ENCODE measurements around the gene FBL. TPM values are rescaled to one million over a fixed set of nuclear protein-coding genes. Genes with fewer than 3 reads are reported as not detected.

Gene FBL
- total RNA-seq, 1 donor from 2014 or later, result 63.1 TPM

GRCh38 chr19:39826311-39826945, 19.8 kb downstream of the FBL start:
- H3K27ac ChIP-seq (replicated peaks), result no peak overlapping the region
- no peak for TF ChIP-seq CTCF (IDR thresholded peaks at IDR 0.05; ENCODE audit: borderline replicate concordance)
- H3K36me3 ChIP-seq, result peaks cover 63% of the 10 kb centered on the region
- no peaks in the 10 kb centered on the region for H3K9me3 ChIP-seq (replicated peaks)
- H3K4me3 ChIP-seq, result no peak overlapping the region
- H3K4me1 ChIP-seq, result peaks cover 21% of the 10 kb centered on the region
- DNase-seq, result no peak
- H3K27me3 ChIP-seq (ENCODE audit: low read depth), result no peaks in the 10 kb centered on the region
- intact Hi-C loops (cut with micrococcal nuclease), result no loop called here

DNA sequence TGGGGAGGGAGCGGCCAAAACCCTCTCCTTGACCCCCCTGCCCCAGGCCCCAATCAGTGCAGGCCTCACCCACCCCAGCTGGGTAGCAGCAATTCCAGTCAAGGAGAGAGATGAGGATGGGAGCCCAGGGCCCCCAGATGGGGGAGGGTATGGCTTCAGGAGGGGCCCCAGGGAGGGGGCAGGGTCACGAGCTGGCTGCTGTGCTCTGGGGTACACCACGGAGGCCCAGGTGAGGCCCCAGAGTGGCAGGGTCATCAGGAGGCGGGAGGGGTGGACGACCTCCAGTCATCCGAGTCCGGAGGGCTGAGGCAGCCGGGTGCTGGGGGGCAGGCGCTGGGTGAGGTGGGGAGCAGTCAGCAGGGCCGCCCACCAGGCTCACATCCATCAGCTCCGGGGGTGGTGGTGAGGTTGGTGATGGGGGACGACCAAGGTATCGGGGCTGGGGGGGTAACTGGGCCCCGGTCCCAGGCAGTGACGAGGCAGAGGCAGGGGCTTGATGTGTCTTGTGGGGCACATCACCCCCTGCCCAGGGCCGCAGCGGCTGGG, 20.6 kb downstream of the FBL start:
- peaks cover 21% of the 10 kb centered on the region for H3K4me1 ChIP-seq
- H3K4me3 ChIP-seq, result no peak overlapping the region
- no peak overlapping the region for H3K27ac ChIP-seq (replicated peaks)
- H3K36me3 ChIP-seq, result peaks cover 55% of the 10 kb centered on the region
- intact Hi-C loops (cut with micrococcal nuclease), result no loop called here
- no peak for TF ChIP-seq CTCF (IDR thresholded peaks at IDR 0.05; ENCODE audit: borderline replicate concordance)
- no peaks in the 10 kb centered on the region for H3K9me3 ChIP-seq (replicated peaks)
- DNase-seq, result no peak
- H3K27me3 ChIP-seq (ENCODE audit: low read depth), result no peaks in the 10 kb centered on the region

- Histone ChIP-seq H3K9me3 (replicated peaks) (no peaks in the 10 kb centered on the region), H3K4me1 (peaks cover 21% of the 10 kb centered on the region), H3K27me3 (ENCODE audit: low read depth) (no peaks in the 10 kb centered on the region), H3K4me3 (peak overlapping the region; percentile 80), H3K36me3 (peaks cover 50% of the 10 kb centered on the region), H3K27ac (replicated peaks) (peak overlapping the region; percentile 83)
- intact Hi-C loops (cut with micrococcal nuclease), result no loop called here
- DNase-seq, result no peak
- no peak for TF ChIP-seq CTCF (IDR thresholded peaks at IDR 0.05; ENCODE audit: borderline replicate concordance)
Observed at GRCh38 chr19:39825093-39825463, 21.1 kb downstream of the FBL start.

GRCh38 chr19:39824143-39825092, 21.8 kb downstream of the FBL start:
- Histone ChIP-seq H3K4me1 (peaks cover 21% of the 10 kb centered on the region), H3K27me3 (ENCODE audit: low read depth) (no peaks in the 10 kb centered on the region), H3K27ac (replicated peaks) (peak overlapping the region; percentile 83), H3K36me3 (peaks cover 43% of the 10 kb centered on the region), H3K9me3 (replicated peaks) (no peaks in the 10 kb centered on the region), H3K4me3 (peak overlapping the region; percentile 80)
- no peak for TF ChIP-seq CTCF (IDR thresholded peaks at IDR 0.05; ENCODE audit: borderline replicate concordance)
- peak; percentile 86 for DNase-seq
- intact Hi-C loops (cut with micrococcal nuclease), result no loop called here

DNA sequence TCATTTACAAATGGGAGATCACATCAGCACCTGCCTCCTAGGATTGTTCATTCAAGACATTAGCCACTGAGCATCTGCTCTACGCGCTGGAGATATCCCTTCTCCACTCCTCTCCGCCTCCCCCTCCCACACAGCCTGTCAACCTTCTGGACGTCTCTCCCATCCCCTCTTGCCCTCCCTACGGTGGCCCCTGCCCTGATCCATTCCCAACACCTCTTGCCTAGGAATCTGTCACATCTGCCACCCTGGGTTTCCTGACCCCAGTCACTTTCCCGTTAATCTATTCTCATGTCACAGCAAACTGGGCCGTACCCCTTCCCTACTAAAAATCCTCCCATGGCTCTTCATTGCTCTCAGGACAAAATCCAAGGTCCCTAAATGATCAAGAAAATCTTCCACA, 22.5 kb downstream of the FBL start:
- H3K9me3 ChIP-seq (replicated peaks), result no peaks in the 10 kb centered on the region
- no peak for TF ChIP-seq CTCF (IDR thresholded peaks at IDR 0.05; ENCODE audit: borderline replicate concordance)
- H3K4me3 ChIP-seq, result peak overlapping the region; percentile 80
- H3K27ac ChIP-seq (replicated peaks), result peak overlapping the region; percentile 83
- peaks cover 21% of the 10 kb centered on the region for H3K4me1 ChIP-seq
- intact Hi-C loops (cut with micrococcal nuclease), result no loop called here
- DNase-seq, result no peak
- H3K27me3 ChIP-seq (ENCODE audit: low read depth), result no peaks in the 10 kb centered on the region
- H3K36me3 ChIP-seq, result peaks cover 36% of the 10 kb centered on the region

Measured in left ventricle myocardium inferior (tissue), 1 donor.